ENCODE measurements around the gene SLC6A17.

DNA sequence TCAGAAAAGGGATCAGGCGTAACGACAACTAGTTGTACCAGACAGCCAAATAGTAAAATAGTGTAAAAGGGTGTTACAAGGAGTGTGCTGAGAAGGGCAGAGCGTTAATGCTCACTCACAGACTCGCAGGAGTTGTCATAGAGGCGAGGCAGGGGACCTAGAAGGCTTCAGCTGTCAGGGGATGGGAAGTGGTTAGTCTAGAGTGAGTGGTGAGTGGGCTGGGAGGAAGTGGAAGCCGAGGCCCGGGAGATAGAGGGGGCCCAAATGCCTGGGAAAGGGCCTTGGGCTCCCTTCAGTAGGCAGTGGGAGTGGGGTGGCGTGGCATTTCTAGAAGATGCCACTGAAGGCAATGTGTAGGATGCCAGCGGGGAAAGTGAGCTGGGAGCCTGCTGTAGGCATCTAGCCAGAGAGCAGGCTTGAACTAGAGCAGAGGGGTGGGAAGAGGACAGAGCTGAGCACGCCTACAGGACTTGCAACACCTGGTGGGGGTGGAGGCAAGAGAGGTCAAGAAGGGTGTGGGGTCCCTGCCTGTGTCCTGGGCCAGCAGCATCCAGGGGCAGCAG is 10.3 kb downstream of the SLC6A17 start:
- no peak for TF ChIP-seq POLR2A (IDR thresholded peaks at IDR 0.05)
- TF ChIP-seq, protein P1, sequence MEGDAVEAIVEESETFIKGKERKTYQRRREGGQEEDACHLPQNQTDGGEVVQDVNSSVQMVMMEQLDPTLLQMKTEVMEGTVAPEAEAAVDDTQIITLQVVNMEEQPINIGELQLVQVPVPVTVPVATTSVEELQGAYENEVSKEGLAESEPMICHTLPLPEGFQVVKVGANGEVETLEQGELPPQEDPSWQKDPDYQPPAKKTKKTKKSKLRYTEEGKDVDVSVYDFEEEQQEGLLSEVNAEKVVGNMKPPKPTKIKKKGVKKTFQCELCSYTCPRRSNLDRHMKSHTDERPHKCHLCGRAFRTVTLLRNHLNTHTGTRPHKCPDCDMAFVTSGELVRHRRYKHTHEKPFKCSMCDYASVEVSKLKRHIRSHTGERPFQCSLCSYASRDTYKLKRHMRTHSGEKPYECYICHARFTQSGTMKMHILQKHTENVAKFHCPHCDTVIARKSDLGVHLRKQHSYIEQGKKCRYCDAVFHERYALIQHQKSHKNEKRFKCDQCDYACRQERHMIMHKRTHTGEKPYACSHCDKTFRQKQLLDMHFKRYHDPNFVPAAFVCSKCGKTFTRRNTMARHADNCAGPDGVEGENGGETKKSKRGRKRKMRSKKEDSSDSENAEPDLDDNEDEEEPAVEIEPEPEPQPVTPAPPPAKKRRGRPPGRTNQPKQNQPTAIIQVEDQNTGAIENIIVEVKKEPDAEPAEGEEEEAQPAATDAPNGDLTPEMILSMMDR (IDR thresholded peaks at IDR 0.05) = no peak

All from right lobe of liver (tissue), 4 donors.